Activated naive CD8-positive, alpha-beta T cell (primary cell): ENCODE measurements around the gene ASMTL.
A peak's percentile ranks its signal among the peaks of the same experiment; 100 is the strongest.
"Not testable (repeated sequence)": the region's sequence is repeated elsewhere in the genome, so short reads cannot be mapped to it uniquely, and the experiment has no call there.

Experiments
- H3K27ac Mint-ChIP-seq: one replicate; pipeline ENCODE4 v1.8.0; 2021; ENCODE audit warnings: mixed read lengths
- H3K27me3 Mint-ChIP-seq: one replicate; pipeline ENCODE4 v1.8.0; 2021; ENCODE audit warnings: mixed read lengths
- H3K36me3 Mint-ChIP-seq: one replicate; pipeline ENCODE4 v1.8.0; 2021; ENCODE audit warnings: mixed read lengths
- H3K4me1 Mint-ChIP-seq: one replicate; pipeline ENCODE4 v1.8.0; 2021; ENCODE audit warnings: low read depth, mixed read lengths
- H3K4me3 Mint-ChIP-seq: one replicate; pipeline ENCODE4 v1.8.0; 2021; ENCODE audit warnings: mild to moderate bottlenecking, mixed read lengths
- H3K9me3 Mint-ChIP-seq: one replicate; pipeline ENCODE4 v1.8.0; 2021; ENCODE audit warnings: low read depth, mixed read lengths

ASMTL gene

DNA sequence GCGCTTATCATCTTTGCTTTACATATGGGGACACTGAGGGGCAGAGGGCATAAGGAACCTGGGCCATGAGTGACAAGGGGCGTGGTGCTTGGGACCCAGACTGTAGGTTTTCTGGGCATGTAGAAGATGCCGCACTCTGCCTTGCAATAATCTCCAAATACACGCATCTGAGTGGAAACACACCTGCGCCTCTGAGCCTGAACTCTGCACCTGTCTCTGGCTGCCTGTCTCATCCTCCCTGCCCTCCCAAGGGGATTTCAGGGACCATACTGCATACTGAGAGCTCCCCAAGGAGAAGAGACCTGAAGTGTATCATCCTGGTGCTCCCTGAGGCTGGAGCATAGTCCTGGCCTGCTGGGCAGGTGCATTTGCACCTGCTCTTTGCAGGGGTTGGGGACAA lies 34.7 kb upstream of the ASMTL start:
- Mint-ChIP-seq H3K27me3 (no peaks in the 10 kb centered on the region), H3K4me1 (peaks cover 22% of the 10 kb centered on the region), H3K36me3 (peaks cover 10% of the 10 kb centered on the region), H3K4me3 (no peak overlapping the region), H3K27ac (peak overlapping the region; percentile 76), H3K9me3 (no peaks in the 10 kb centered on the region)

GRCh38 chrX:1486749-1487361 lies 34.1 kb upstream of the ASMTL start:
- H3K27me3 Mint-ChIP-seq, result no peaks in the 10 kb centered on the region
- H3K36me3 Mint-ChIP-seq, result peaks cover 10% of the 10 kb centered on the region
- peak overlapping the region; percentile 76 for H3K27ac Mint-ChIP-seq
- peaks cover 26% of the 10 kb centered on the region for H3K4me1 Mint-ChIP-seq
- no peaks in the 10 kb centered on the region for H3K9me3 Mint-ChIP-seq
- no peak overlapping the region for H3K4me3 Mint-ChIP-seq

- H3K27me3 Mint-ChIP-seq, result no peaks in the 10 kb centered on the region
- H3K9me3 Mint-ChIP-seq, result no peaks in the 10 kb centered on the region
- peaks cover 30% of the 10 kb centered on the region for H3K4me1 Mint-ChIP-seq
- no peak overlapping the region for H3K4me3 Mint-ChIP-seq
- peak overlapping the region; percentile 46 for H3K27ac Mint-ChIP-seq
- peaks cover 6% of the 10 kb centered on the region for H3K36me3 Mint-ChIP-seq
Observed at GRCh38 chrX:1486177-1486576, 33.5 kb upstream of the ASMTL start.

DNA sequence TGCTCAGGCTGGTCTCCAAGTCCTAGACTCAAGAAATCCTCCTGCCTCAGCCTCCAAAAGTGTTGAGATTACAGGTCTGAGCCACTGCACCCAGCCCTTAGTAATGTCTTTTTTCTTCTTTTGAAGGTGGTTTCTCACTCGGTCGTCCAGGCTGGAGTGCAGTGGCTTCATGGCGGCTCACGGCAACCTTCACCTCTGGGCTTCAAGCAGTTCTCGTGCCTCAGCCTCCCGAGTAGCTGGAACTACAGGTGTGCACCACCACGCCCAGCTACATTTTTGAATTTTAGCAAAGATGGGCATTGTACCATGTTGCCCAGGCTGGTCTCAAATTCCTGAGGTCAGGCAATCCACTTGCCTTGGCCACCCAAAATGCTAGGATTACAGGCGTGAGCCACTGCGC lies 32.3 kb upstream of the ASMTL start:
- Mint-ChIP-seq H3K36me3 (peaks cover 6% of the 10 kb centered on the region), H3K27me3 (no peaks in the 10 kb centered on the region), H3K4me1 (peaks cover 40% of the 10 kb centered on the region), H3K9me3 (no peaks in the 10 kb centered on the region), H3K4me3 (no peak overlapping the region), H3K27ac (no peak overlapping the region)

DNA sequence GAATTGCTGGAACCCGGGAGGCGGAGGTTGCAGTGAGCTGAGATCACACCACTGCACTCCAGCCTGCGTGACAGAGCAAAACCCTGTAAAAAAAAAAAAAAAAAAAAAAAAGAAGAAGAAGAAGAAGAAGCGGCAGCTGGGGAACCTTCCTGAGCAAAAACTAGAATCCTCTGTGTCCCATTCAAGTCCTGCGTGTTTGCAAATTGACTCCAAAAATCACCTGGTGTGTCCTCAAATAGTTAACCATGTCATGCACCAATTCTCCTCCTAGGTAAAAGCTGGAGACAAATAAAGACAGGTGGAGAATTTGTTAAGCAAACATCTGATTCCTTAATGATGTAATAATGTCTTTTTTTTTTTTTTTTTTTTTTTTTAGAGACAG lies 31.9 kb upstream of the ASMTL start:
- Mint-ChIP-seq H3K27ac (peak overlapping the region; percentile 28), H3K27me3 (no peaks in the 10 kb centered on the region), H3K4me1 (peaks cover 44% of the 10 kb centered on the region), H3K4me3 (no peak overlapping the region), H3K36me3 (peaks cover 10% of the 10 kb centered on the region), H3K9me3 (no peaks in the 10 kb centered on the region)

DNA sequence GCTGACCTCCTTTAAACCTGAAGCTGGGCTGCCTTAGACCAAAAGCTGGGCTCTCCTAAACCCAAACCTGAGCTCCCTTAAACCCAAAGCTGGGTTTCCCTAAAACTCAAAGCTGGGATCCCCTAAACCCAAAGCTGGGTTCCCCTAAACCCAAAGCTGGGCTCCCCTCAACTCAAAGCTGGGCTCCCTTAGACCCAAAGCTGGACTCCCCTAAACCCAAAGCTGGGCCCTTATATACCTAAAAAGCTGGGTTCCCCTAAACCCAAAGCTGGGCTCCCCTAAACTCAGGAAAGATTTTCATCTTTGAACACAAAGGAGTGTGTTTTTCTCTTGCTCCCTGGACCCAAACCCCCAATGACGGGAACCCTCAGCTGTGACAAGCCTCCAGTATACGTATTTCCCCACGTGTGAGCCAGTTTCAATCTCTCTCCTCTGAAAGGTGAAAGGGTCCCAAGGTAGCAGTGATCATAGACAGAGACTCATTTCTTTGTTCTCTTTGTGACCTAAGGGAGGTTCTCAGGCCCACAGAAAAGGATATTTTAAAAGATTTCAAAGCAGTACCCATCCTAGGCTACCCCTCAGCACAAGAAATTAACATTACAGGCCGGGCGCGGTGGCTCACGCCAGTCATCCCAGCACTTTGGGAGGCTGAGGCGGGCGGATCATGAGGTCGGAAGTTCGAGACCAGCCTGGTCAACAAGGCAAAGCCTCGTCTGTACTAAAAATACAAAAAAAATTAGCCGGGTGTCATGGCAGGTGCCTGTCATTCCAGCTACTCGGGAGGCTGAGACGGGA lies 31.3 kb upstream of the ASMTL start:
- no peak overlapping the region for H3K4me3 Mint-ChIP-seq
- peaks cover 50% of the 10 kb centered on the region for H3K4me1 Mint-ChIP-seq
- H3K9me3 Mint-ChIP-seq, result peaks cover 5% of the 10 kb centered on the region
- peak overlapping the region; percentile 79 for H3K27ac Mint-ChIP-seq
- peaks cover 14% of the 10 kb centered on the region for H3K36me3 Mint-ChIP-seq
- H3K27me3 Mint-ChIP-seq, result no peaks in the 10 kb centered on the region

DNA sequence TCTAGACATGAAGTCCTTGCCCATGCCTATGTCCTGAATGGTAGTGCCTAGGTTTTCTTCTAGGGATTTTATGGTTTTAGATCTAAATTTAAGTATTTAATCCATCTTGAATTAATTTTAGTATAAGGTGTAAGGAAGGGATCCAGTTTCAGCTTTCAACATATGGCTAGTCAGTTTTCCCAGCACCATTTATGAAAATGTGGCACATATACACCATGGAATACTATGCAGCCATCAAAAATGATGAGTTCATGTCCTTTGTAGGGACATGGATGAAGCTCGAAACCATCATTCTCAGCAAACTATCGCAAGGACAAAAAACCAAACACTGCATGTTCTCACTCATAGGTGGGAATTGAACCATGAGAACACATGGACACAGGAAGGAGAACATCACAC lies 29.8 kb upstream of the ASMTL start:
- H3K4me1 Mint-ChIP-seq, result peaks cover 61% of the 10 kb centered on the region
- not testable (repeated sequence) for H3K27me3 Mint-ChIP-seq, H3K9me3 Mint-ChIP-seq
- peak overlapping the region; percentile 87 for H3K4me3 Mint-ChIP-seq
- H3K27ac Mint-ChIP-seq, result peak overlapping the region; percentile 92
- peaks cover 16% of the 10 kb centered on the region for H3K36me3 Mint-ChIP-seq

GRCh38 chrX:1481636-1482529 lies 29.2 kb upstream of the ASMTL start:
- H3K4me3 Mint-ChIP-seq, result peak overlapping the region; percentile 87
- no peaks in the 10 kb centered on the region for H3K27me3 Mint-ChIP-seq
- peak overlapping the region; percentile 92 for H3K27ac Mint-ChIP-seq
- H3K36me3 Mint-ChIP-seq, result peaks cover 16% of the 10 kb centered on the region
- peaks cover 6% of the 10 kb centered on the region for H3K9me3 Mint-ChIP-seq
- H3K4me1 Mint-ChIP-seq, result peaks cover 63% of the 10 kb centered on the region

DNA sequence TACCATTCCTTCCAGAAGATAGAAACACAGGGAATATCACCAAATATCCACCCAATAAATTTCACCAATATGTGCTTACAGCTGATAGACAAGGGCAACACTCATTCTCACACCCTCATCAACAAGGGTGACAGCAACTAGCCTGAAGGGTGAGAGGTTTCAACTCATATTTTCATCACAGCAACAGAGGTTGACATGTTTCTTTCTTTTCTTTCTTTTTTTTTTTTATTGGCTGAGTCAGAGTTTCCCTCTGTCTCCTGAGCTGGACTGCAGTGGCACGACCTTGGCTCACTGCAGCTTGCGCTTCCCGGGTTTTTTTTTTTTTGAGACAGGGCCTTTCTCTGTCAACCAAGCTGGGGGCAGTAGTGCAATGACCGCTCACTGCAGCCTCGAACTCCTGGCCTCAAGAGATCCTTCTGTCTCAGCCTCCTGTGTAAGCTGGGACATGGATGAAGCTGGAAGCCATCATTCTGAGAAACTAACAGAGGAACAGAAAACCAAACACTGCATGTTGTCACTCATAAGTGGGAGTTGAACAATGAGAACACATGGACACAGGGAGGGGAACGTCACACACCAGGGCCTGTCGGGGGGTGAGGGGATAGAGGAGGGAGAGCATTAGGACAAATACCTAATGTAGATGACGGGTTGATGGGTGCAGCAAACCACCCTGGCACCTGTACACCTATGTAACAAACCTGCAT lies 27.5 kb upstream of the ASMTL start:
- Mint-ChIP-seq H3K27ac (peak overlapping the region; percentile 91), H3K36me3 (peaks cover 18% of the 10 kb centered on the region), H3K4me1 (peaks cover 74% of the 10 kb centered on the region), H3K9me3 (peaks cover 6% of the 10 kb centered on the region), H3K4me3 (peak overlapping the region; percentile 64), H3K27me3 (no peaks in the 10 kb centered on the region)

GRCh38 chrX:1477801-1478458 lies 25.2 kb upstream of the ASMTL start:
- Mint-ChIP-seq H3K4me1 (peaks cover 74% of the 10 kb centered on the region), H3K4me3 (no peak overlapping the region), H3K27me3 (no peaks in the 10 kb centered on the region), H3K27ac (peak overlapping the region; percentile 4), H3K9me3 (peaks cover 6% of the 10 kb centered on the region), H3K36me3 (peaks cover 27% of the 10 kb centered on the region)

DNA sequence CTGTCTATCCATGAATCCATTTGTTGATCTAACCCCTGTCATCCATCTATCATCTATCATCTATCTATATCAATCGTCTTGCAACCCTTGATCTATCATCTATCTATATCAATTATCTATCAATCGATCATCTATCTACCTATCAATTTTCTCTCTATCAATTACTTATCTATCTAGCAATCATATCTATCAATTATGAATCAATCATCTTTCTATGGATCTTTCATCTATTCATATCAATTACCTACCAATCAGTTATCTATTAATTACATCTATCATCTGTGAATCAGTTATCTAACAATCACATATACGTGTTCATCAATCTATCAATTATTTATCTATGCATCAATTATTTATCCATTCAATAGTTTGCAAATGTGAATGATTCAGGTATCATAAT lies 24.5 kb upstream of the ASMTL start:
- Mint-ChIP-seq H3K4me1 (peaks cover 70% of the 10 kb centered on the region), H3K36me3 (peaks cover 27% of the 10 kb centered on the region), H3K9me3 (peaks cover 6% of the 10 kb centered on the region), H3K27ac (peak overlapping the region; percentile 6), H3K4me3 (no peak overlapping the region), H3K27me3 (no peaks in the 10 kb centered on the region)

GRCh38 chrX:1476682-1477081 lies 24.0 kb upstream of the ASMTL start:
- Mint-ChIP-seq H3K36me3 (peaks cover 32% of the 10 kb centered on the region), H3K4me1 (peaks cover 70% of the 10 kb centered on the region), H3K27ac (no peak overlapping the region), H3K27me3 (no peaks in the 10 kb centered on the region), H3K4me3 (no peak overlapping the region), H3K9me3 (peaks cover 6% of the 10 kb centered on the region)

- H3K36me3 Mint-ChIP-seq, result peaks cover 32% of the 10 kb centered on the region
Observed at GRCh38 chrX:1475881-1476280, 23.2 kb upstream of the ASMTL start.

GRCh38 chrX:1475481-1475880 lies 22.8 kb upstream of the ASMTL start:
- H3K27me3 Mint-ChIP-seq, result no peaks in the 10 kb centered on the region
- H3K9me3 Mint-ChIP-seq, result peaks cover 6% of the 10 kb centered on the region
- no peak overlapping the region for H3K4me3 Mint-ChIP-seq
- H3K36me3 Mint-ChIP-seq, result peaks cover 32% of the 10 kb centered on the region
- H3K4me1 Mint-ChIP-seq, result peaks cover 69% of the 10 kb centered on the region
- peak overlapping the region; percentile 17 for H3K27ac Mint-ChIP-seq

More at GRCh38 chrX:1475881-1476280, 23.2 kb upstream of the ASMTL start:
- peaks cover 6% of the 10 kb centered on the region for H3K9me3 Mint-ChIP-seq
- peaks cover 69% of the 10 kb centered on the region for H3K4me1 Mint-ChIP-seq
- H3K27ac Mint-ChIP-seq, result peak overlapping the region; percentile 22
- H3K4me3 Mint-ChIP-seq, result no peak overlapping the region
- H3K27me3 Mint-ChIP-seq, result no peaks in the 10 kb centered on the region
